HepG2 (cell line): Measurements from ENCODE around the gene ADI1. TPM values are rescaled to one million over a fixed set of nuclear protein-coding genes. Genes with fewer than 3 reads are reported as not detected.

Experiments used
- AGO1 ChIP-seq: fragments of 200-400 bp; formaldehyde crosslinking; IDR thresholded peaks from 2 replicates; pipeline ENCODE4 v1.6.1; 2017; ENCODE audit warnings: mild to moderate bottlenecking, low read depth, low read length, moderate library complexity; ENCODE audit not compliant: poor library complexity, severe bottlenecking
- ARID2 ChIP-seq: sonication (generic); formaldehyde crosslinking; IDR thresholded peaks from 2 replicates; pipeline ENCODE4 v1.8.1; 2022; ENCODE audit warnings: mild to moderate bottlenecking, missing genetic modification reagents, borderline replicate concordance
- ARNTL ChIP-seq: sonication (generic); formaldehyde crosslinking; IDR thresholded peaks from 2 replicates; pipeline ENCODE4 v1.4.0; 2020; ENCODE audit warnings: mild to moderate bottlenecking, missing genetic modification reagents
- FLYWCH1 ChIP-seq: sonication (generic); formaldehyde crosslinking; IDR thresholded peaks from 2 replicates; pipeline ENCODE4 v1.8.1; 2023; ENCODE audit warnings: mild to moderate bottlenecking, missing genetic modification reagents
- GMEB2 ChIP-seq: IDR thresholded peaks from 2 replicates; pipeline ENCODE4 v1.6.1; 2016; ENCODE audit warnings: missing biosample characterization, missing genetic modification reagents, low read depth
- HMG20B ChIP-seq: conservative IDR thresholded peaks from 2 replicates; pipeline ENCODE4 v1.6.1; 2016; ENCODE audit warnings: missing genetic modification reagents, missing compliant biosample characterization
- HNRNPK ChIP-seq: fragments of 200-400 bp; formaldehyde crosslinking; IDR thresholded peaks from 2 replicates; pipeline ENCODE4 v1.6.1; 2018; ENCODE audit warnings: low read length, low read depth, moderate library complexity, mild to moderate bottlenecking; ENCODE audit not compliant: poor library complexity, severe bottlenecking
- RAD51 ChIP-seq: fragments of 450-650 bp; IDR thresholded peaks from 2 replicates; pipeline ENCODE4 v1.6.1; 2016; ENCODE audit warnings: borderline replicate concordance
- SNAPC4 ChIP-seq: sonication (generic); formaldehyde crosslinking; IDR thresholded peaks from 2 replicates; pipeline ENCODE4 v1.4.0; 2020; ENCODE audit warnings: mild to moderate bottlenecking, missing genetic modification reagents
- ZFP82 ChIP-seq: sonication (generic); formaldehyde crosslinking; IDR thresholded peaks from 2 replicates; pipeline ENCODE4 v1.5.1; 2020; ENCODE audit warnings: mild to moderate bottlenecking, missing genetic modification reagents, borderline replicate concordance
- ZNF121 ChIP-seq: sonication (generic); formaldehyde crosslinking; IDR thresholded peaks from 2 replicates; pipeline ENCODE4 v1.5.0; 2020; ENCODE audit warnings: mild to moderate bottlenecking, missing genetic modification reagents
- ZNF230 ChIP-seq: sonication (generic); formaldehyde crosslinking; IDR thresholded peaks from 2 replicates; pipeline ENCODE4 v1.4.0; 2020; ENCODE audit warnings: mild to moderate bottlenecking, missing genetic modification reagents
- ZNF275 ChIP-seq: sonication (generic); formaldehyde crosslinking; IDR thresholded peaks from 2 replicates; pipeline ENCODE4 v1.8.0; 2022; ENCODE audit warnings: missing genetic modification reagents, mild to moderate bottlenecking, inconsistent platforms, borderline replicate concordance
- ZNF367 ChIP-seq: sonication (generic); formaldehyde crosslinking; IDR thresholded peaks from 2 replicates; pipeline ENCODE4 v1.4.0; 2020; ENCODE audit warnings: missing genetic modification reagents, borderline replicate concordance
- ZNF713 ChIP-seq: sonication (generic); formaldehyde crosslinking; IDR thresholded peaks from 2 replicates; pipeline ENCODE4 v1.4.0; 2020; ENCODE audit warnings: mild to moderate bottlenecking, missing genetic modification reagents
- polyA plus RNA-seq, 8 experiments: library from polyadenylated mRNA; depleted of rRNA in 3 of 8; stranded (reverse) in 7 of 8; unstranded in 1 of 8; fragments of >200 nt; fragmentation: Illumina TruSeq in 4 of 8; extraction: Trizol in 4 of 8; gene quantifications; 2 replicates each; pipeline versions ENCODE4 v1.2.1 to v1.2.3, GENCODE V29; 2011 to 2016; ENCODE audit warnings: low read depth in 4 of 8, missing spikeins in 1 of 8, mixed read lengths in 1 of 8; ENCODE audit not compliant: insufficient read depth in 1 of 8
- total RNA-seq, 5 experiments: library from RNA; depleted of rRNA; stranded (reverse); fragments of >200 nt; fragmentation: Illumina TruSeq; extraction: Trizol; gene quantifications; 2 replicates each; pipeline ENCODE4 v1.2.3, GENCODE V29; 2016; ENCODE audit warnings: low read depth in 1 of 5
- TF ChIP-seq, protein P1 (sequence below): sonication (generic); formaldehyde crosslinking; IDR thresholded peaks from 2 replicates; pipeline ENCODE4 v1.4.0; 2020; ENCODE audit warnings: missing genetic modification reagents
- TF ChIP-seq, protein P2 (sequence below): sonication (generic); formaldehyde crosslinking; IDR thresholded peaks from 2 replicates; pipeline ENCODE4 v1.4.0; 2020; ENCODE audit warnings: missing genetic modification reagents

The ADI1 gene
- total and polyA plus RNA-seq, 2 of the 13 experiments (the other 11 are each of a cell fraction or from before 2014, with no cell fraction given): 28.7 to 123 TPM

DNA sequence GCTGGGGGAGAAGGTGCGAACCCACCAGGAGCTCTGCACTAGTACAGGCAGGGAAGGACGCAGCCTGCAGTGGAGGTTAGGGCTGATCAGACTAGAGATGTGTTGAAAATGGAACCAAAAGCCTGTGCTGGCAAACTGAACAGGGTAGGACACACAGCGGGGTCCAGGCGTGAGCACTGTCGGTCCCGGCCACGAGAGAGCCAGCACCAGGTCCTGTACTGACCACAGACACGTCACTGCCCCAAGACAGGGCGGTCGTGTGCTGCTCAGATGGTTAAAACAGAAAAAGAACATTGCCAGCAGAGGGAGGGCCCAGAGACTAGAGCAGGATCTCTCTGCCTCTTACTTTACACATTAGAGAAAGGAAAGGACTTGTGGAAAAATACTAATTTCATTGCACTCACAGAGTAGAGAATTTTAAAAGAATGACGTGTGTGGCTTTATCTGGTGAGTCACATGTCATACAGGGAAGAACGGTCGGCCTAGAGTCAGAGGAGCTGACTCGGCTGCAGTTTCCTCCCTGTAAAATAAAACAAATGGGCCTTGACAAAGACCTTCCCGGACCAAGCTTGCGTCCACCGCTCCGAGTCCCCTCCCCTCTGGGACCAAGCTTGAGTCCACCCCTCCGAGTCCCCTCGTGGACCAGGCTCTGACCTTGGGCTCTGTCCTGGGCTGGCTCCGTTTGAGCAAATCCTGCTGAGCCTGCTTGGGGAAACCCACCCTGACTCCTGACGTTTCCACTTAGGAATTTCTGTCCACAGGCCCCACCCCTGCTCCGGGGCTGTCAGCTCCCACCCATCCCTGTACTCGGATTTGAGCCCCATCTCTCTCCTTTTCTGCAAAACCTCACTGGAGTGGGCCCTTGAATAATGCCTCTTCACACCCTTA, 16.7 kb upstream of the ADI1 start (continued):
- TF ChIP-seq SNAPC4 (CRISPR knock-in tag) (no peak), AGO1 (no peak), ZNF230 (no peak; the same call in 1 of the 2 replicates), HNRNPK (no peak), ARID2 (CRISPR knock-in tag) (peak; percentile 85), ARNTL (CRISPR knock-in tag) (no peak; the same call in 1 of the 2 replicates), ZFP82 (CRISPR knock-in tag) (no peak), ZNF121 (CRISPR knock-in tag) (no peak), HMG20B (no peak), GMEB2 (CRISPR knock-in tag) (no peak), ZNF713 (CRISPR knock-in tag) (no peak), ZNF275 (CRISPR knock-in tag) (no peak; the same call in 1 of the 2 replicates), RAD51 (no peak), ZNF367 (no peak), FLYWCH1 (no peak)
- TF ChIP-seq, protein P1, sequence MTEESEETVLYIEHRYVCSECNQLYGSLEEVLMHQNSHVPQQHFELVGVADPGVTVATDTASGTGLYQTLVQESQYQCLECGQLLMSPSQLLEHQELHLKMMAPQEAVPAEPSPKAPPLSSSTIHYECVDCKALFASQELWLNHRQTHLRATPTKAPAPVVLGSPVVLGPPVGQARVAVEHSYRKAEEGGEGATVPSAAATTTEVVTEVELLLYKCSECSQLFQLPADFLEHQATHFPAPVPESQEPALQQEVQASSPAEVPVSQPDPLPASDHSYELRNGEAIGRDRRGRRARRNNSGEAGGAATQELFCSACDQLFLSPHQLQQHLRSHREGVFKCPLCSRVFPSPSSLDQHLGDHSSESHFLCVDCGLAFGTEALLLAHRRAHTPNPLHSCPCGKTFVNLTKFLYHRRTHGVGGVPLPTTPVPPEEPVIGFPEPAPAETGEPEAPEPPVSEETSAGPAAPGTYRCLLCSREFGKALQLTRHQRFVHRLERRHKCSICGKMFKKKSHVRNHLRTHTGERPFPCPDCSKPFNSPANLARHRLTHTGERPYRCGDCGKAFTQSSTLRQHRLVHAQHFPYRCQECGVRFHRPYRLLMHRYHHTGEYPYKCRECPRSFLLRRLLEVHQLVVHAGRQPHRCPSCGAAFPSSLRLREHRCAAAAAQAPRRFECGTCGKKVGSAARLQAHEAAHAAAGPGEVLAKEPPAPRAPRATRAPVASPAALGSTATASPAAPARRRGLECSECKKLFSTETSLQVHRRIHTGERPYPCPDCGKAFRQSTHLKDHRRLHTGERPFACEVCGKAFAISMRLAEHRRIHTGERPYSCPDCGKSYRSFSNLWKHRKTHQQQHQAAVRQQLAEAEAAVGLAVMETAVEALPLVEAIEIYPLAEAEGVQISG (CRISPR knock-in tag): no peak
- TF ChIP-seq, protein P2, sequence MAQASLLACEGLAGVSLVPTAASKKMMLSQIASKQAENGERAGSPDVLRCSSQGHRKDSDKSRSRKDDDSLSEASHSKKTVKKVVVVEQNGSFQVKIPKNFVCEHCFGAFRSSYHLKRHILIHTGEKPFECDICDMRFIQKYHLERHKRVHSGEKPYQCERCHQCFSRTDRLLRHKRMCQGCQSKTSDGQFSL: no peak
